ENCODE measurements around the gene BEGAIN. TPM values are rescaled to one million over a fixed set of nuclear protein-coding genes. Genes with fewer than 3 reads are reported as not detected.

Gene BEGAIN
- total RNA-seq, 1 donor from 2014 or later, result 3.2 TPM

DNA sequence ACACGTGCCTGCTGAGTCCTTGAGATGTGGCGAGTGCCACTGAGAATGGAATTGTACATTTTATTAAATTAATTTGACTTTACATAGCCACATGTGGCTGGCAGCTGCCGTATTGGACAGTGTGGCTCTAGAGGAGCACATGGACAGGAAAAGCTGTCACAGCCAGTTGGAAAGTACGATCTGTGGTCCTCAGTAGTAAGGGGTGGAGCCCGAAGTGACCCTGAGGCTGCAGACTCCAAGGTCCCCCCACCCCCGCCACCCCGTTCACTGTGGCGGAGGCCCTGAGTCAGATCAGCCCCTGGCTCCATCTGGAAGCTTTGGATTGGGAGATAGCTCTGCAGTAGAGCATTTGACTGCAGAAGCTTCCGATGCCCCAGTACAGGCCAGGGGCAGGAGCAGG lies 25.8 kb upstream of the BEGAIN start:
- DNase-seq (ENCODE audit: low read depth), result no peak
- H3K4me3 ChIP-seq (ENCODE audit: low read depth, low read length), result no peak overlapping the region
- H3K27me3 ChIP-seq (ENCODE audit: control insufficient read depth, insufficient read depth, low read length), result peaks cover 11% of the 10 kb centered on the region
- TF ChIP-seq, protein P1, sequence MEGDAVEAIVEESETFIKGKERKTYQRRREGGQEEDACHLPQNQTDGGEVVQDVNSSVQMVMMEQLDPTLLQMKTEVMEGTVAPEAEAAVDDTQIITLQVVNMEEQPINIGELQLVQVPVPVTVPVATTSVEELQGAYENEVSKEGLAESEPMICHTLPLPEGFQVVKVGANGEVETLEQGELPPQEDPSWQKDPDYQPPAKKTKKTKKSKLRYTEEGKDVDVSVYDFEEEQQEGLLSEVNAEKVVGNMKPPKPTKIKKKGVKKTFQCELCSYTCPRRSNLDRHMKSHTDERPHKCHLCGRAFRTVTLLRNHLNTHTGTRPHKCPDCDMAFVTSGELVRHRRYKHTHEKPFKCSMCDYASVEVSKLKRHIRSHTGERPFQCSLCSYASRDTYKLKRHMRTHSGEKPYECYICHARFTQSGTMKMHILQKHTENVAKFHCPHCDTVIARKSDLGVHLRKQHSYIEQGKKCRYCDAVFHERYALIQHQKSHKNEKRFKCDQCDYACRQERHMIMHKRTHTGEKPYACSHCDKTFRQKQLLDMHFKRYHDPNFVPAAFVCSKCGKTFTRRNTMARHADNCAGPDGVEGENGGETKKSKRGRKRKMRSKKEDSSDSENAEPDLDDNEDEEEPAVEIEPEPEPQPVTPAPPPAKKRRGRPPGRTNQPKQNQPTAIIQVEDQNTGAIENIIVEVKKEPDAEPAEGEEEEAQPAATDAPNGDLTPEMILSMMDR (IDR thresholded peaks at IDR 0.05; ENCODE audit: insufficient read depth, low read length, poor library complexity, severe bottlenecking), result no peak
- no peaks in the 10 kb centered on the region for H3K36me3 ChIP-seq (ENCODE audit: control insufficient read depth, insufficient read depth, low read length)

DNA sequence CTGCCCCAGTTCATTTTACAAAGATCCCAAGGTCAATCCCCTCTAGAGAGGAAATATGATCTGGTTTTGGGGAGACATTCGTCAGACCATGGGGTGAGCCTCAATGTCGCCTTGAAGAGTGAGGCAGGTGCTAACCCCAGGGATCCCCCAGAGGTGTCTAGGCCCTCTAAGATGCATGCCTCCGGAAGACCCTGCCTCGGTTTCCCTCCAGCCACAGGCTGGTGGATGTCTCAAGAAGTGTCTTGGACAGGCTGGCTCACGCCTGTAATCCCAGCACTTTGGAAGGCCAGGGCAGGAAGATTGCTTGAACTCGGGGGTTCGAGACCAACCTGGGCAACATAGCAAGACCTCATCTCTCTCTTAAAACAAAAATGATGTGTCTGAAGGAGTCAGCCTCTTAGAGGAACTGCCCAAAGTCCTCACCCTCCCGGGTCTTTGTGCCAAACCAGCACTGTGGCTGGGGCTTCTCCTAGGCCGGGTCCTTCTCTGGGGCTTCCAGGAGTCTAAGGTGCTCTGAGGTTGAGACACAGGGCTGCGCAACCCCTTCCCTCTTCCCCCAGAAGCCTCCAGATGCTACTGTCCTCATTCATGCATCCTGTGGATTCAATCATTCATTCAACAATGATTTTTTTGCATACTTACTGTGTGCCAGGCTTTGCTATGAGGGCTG lies 24.7 kb upstream of the BEGAIN start:
- TF ChIP-seq, protein P1 (IDR thresholded peaks at IDR 0.05; ENCODE audit: insufficient read depth, low read length, poor library complexity, severe bottlenecking), result no peak

DNA sequence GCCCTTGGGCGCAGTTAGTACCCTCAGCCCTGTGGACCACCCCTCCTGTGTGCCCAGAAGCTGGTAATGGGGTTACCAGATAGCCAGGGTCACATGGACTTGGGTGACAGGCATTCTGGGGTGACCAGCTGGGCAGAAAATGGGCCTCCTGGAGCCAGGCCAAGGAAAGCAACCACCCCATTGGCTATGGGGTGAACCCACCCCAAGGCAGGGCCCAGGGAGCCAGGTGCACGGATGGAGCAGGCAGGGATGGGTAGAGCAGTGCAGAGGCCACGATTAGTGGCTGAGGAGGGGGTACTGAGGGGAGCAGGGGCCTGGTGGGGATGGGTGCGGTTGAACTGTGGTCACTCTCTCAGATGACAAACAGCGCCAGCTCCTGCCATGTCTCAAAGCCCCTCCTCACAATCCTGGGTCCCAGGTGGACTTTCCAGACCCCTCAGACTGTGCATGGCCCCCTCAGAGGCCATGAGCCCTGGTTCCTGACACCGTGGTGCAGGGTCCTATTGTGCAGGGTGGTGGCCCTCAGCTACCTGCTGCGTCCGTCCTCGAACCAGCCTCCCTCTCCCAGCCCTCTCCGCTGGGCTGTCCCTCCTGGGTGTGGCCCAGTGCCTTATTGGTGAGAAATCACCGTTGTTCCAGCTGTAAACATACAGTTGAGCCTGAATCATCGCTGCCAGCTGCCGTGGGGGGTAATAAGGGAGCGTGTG lies 23.4 kb upstream of the BEGAIN start:
- TF ChIP-seq, protein P1 (IDR thresholded peaks at IDR 0.05; ENCODE audit: insufficient read depth, low read length, poor library complexity, severe bottlenecking), result no peak
- DNase-seq (ENCODE audit: low read depth), result no peak

More for the DNA sequence above, 24.7 kb upstream of the BEGAIN start:
- DNase-seq (ENCODE audit: low read depth), result no peak
- Histone ChIP-seq H3K27me3 (ENCODE audit: control insufficient read depth, insufficient read depth, low read length) (peaks cover 10% of the 10 kb centered on the region), H3K36me3 (ENCODE audit: control insufficient read depth, insufficient read depth, low read length) (no peaks in the 10 kb centered on the region), H3K4me3 (ENCODE audit: low read depth, low read length) (no peak overlapping the region)

DNA sequence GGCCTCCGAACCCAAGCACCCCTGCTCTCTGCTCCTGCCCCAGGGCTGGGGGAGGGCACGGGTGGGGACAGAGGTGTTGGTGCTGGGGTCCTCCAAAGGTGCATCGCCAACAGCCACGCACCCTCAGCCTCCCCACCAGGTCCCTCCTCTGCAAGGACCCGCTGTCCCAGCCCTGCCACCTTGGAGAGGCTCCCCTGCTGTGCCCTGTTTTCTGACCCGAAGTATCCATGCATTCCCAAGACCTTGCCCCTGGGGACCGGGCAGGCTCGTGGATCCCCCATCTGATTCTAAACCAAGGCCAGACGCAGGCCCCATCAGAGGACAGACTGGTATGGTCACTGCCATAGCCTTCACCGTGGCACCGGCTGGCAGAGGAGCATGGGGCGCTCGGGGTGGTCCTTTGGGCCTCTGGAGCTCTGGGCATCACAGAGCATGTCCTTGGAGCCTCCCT lies 22.7 kb upstream of the BEGAIN start:
- no peak for DNase-seq (ENCODE audit: low read depth)
- Histone ChIP-seq H3K27me3 (ENCODE audit: control insufficient read depth, insufficient read depth, low read length) (peaks cover 22% of the 10 kb centered on the region), H3K4me3 (ENCODE audit: low read depth, low read length) (no peak overlapping the region), H3K36me3 (ENCODE audit: control insufficient read depth, insufficient read depth, low read length) (no peaks in the 10 kb centered on the region)
- TF ChIP-seq, protein P1 (IDR thresholded peaks at IDR 0.05; ENCODE audit: insufficient read depth, low read length, poor library complexity, severe bottlenecking), result no peak

More for the DNA sequence above, 23.4 kb upstream of the BEGAIN start:
- no peaks in the 10 kb centered on the region for H3K36me3 ChIP-seq (ENCODE audit: control insufficient read depth, insufficient read depth, low read length)
- H3K4me3 ChIP-seq (ENCODE audit: low read depth, low read length), result no peak overlapping the region
- peaks cover 20% of the 10 kb centered on the region for H3K27me3 ChIP-seq (ENCODE audit: control insufficient read depth, insufficient read depth, low read length)

DNA sequence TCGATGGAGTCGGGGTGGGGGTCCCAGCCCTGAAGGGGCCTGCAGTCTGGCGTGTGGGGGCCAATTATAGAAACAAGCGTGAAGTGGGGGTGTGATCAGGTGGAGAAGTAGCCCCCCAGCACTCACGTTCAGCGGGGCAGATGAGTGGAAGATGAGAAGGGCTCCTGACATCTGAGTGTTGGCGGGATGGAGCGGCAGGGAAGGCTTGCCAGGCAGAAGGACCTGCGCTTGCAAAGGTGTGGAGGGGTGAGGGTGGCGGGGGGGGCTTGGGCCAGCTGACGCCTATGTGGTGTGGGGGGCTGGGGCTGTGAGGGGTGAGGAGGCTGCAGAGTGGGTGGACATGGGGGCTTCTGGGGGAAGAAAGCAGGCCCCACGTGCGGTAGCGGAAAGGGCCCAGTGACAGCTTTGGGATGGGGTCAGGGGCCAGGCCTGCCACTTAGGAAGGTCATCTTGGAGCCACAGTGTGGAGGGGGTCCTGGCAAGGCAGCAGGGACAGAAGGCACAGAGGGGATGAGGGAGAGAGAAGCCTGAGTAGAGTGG lies 22.2 kb upstream of the BEGAIN start:
- Histone ChIP-seq H3K27me3 (ENCODE audit: control insufficient read depth, insufficient read depth, low read length) (peaks cover 26% of the 10 kb centered on the region), H3K36me3 (ENCODE audit: control insufficient read depth, insufficient read depth, low read length) (no peaks in the 10 kb centered on the region), H3K4me3 (ENCODE audit: low read depth, low read length) (no peak overlapping the region)
- TF ChIP-seq, protein P1 (IDR thresholded peaks at IDR 0.05; ENCODE audit: insufficient read depth, low read length, poor library complexity, severe bottlenecking), result no peak
- no peak for DNase-seq (ENCODE audit: low read depth)
